ENCODE results near the gene CLCN2. TPM values are rescaled to one million over a fixed set of nuclear protein-coding genes. Genes with fewer than 3 reads are reported as not detected.

CLCN2 gene
- total and polyA plus RNA-seq, 2 of the 8 experiments (the other 6 are each of a cell fraction or from before 2014, with no cell fraction given) = 13.7 to 16.1 TPM

- Histone ChIP-seq H2BK120ac (replicated peaks; ENCODE audit: low read depth, low read length) (no peak overlapping the region), H4K91ac (replicated peaks; ENCODE audit: insufficient read length, low read length) (peak overlapping the region; percentile 46), H3K4ac (replicated peaks; ENCODE audit: insufficient read length, low read depth, low read length) (no peak overlapping the region), H2BK12ac (ENCODE audit: low read depth, low read length) (peak overlapping the region; percentile 53; the same call in 1 of the 2 replicates), H2AFZ (ENCODE audit: low read length) (no peak overlapping the region), H2BK15ac (ENCODE audit: low read length) (peak overlapping the region; percentile 25; the same call in 1 of the 2 replicates), H4K8ac (ENCODE audit: extremely low read depth, insufficient read depth, low read length) (peak overlapping the region; percentile 41; the same call in 1 of the 2 replicates), H3K79me1 (ENCODE audit: low read depth, low read length) (peaks cover 10% of the 10 kb centered on the region), H3K27me3 (replicated peaks in 1 of 4; ENCODE audit: control insufficient read depth in 3 of 4, extremely low read depth in 1 of 4, insufficient read depth in 3 of 4, low read length in 3 of 4) (no peaks in the 10 kb centered on the region), H3K56ac (replicated peaks; ENCODE audit: insufficient read length, low read depth, low read length) (no peak overlapping the region), H3K4me3 (ENCODE audit: extremely low read depth in 1 of 4, insufficient read depth in 2 of 4, low read depth in 3 of 4, low read length in 4 of 4) (peak overlapping the region; percentile 76 to 83 (median 80)), H4K20me1 (replicated peaks in 1 of 2; ENCODE audit: control insufficient read depth in 1 of 2, insufficient read depth in 2 of 2, low read length in 2 of 2) (peaks cover 22 to 40% of the 10 kb centered on the region in 2 experiments), H3K4me2 (ENCODE audit: insufficient read depth in 1 of 2, low read depth in 2 of 2, low read length in 2 of 2) (peak overlapping the region; percentile 91 to 98), H4K5ac (ENCODE audit: insufficient read length, low read depth, low read length) (no peak overlapping the region), H3K18ac (ENCODE audit: extremely low read depth, low read length) (peak overlapping the region; percentile 83; the same call in 1 of the 2 replicates), H3K36me3 (ENCODE audit: control insufficient read depth in 2 of 4, insufficient read depth in 4 of 4, low read length in 3 of 4) (peaks cover 22 to 32% (median 30%) of the 10 kb centered on the region in 4 experiments), H3K23me2 (ENCODE audit: low read depth, low read length) (peaks cover 14% of the 10 kb centered on the region), H3K23ac (ENCODE audit: insufficient read length) (no peak overlapping the region), H2BK20ac (ENCODE audit: low read length) (no peak overlapping the region), H3K4me1 (replicated peaks in 1 of 4; ENCODE audit: control insufficient read depth in 3 of 4, insufficient read depth in 4 of 4, low read length in 3 of 4) (peaks cover 5 to 27% (median 18%) of the 10 kb centered on the region in 4 experiments), H3K79me2 (ENCODE audit: control insufficient read depth in 1 of 2, insufficient read depth in 2 of 2, low read length in 2 of 2) (peaks cover 0 to 2% of the 10 kb centered on the region in 2 experiments; a peak in 1 of 4 replicates), H3K9me3 (ENCODE audit: insufficient read depth in 2 of 2, low read depth in 1 of 2, low read length in 1 of 2) (no peaks in the 10 kb centered on the region), H2BK5ac (ENCODE audit: low read depth, low read length) (peak overlapping the region; percentile 54), H3K14ac (ENCODE audit: insufficient read length) (no peak overlapping the region), H3K9ac (replicated peaks in 1 of 4; ENCODE audit: extremely low read depth in 1 of 4, low read depth in 3 of 4, low read length in 3 of 4) (peak overlapping the region; percentile 66 to 87 (median 80)), H3K27ac (ENCODE audit: low read depth, low read length) (peak overlapping the region; percentile 82), H2AK5ac (ENCODE audit: low read depth, low read length) (peak overlapping the region; percentile 78)
- peak in 1 of 2 experiments; percentile 54 for DNase-seq (ENCODE audit: low read depth in 1 of 2, low spot score in 2 of 2)
- ChIA-PET POLR2A (ENCODE audit: partially characterized antibody) (interaction anchor here (0.8 to 3.6 kb wide), 17 partner anchors 8 to 204 kb away, joined by 3 to 30 read pairs (median 4); partner anchors contain the start of genes CAMK2N2 and EIF4G1), CTCF (ENCODE audit: partially characterized antibody) (interaction anchor here (0.8 to 3.6 kb wide), 12 partner anchors 9 to 204 kb away, joined by 3 to 16 read pairs (median 4); no protein-coding TSS in a partner anchor)
- peak; percentile 77 for FAIRE-seq
- WGBS, 2 experiments (ENCODE audit: extremely low coverage in 1 of 2, insufficient coverage in 1 of 2, insufficient read length in 1 of 2, insufficient replicate concordance in 2 of 2, low coverage in 1 of 2, low lambda C conversion rate in 2 of 2, missing lambda C conversion rate in 1 of 2) = 51% methylated on average over 17 of the region's 17 CpGs; no CpG with 5 or more reads in 1 of the 2 experiments
- TF ChIP-seq GABPA (IDR thresholded peaks at IDR 0.05; ENCODE audit: borderline replicate concordance, insufficient read depth, low read length) (no peak), SIN3A (conservative IDR thresholded peaks at IDR 0.05 in 1 of 2, IDR thresholded peaks at IDR 0.05 in 1 of 2; ENCODE audit: low read depth in 1 of 2, low read length in 2 of 2) (0 out of 4 replicates have a peak, but pooled peaks of 1 of the 2 experiments have one; percentile 38), SIX5 (IDR thresholded peaks at IDR 0.05; ENCODE audit: low read depth, low read length) (peak; percentile 41; the same call in 1 of the 2 replicates), EP300 (IDR thresholded peaks at IDR 0.05; ENCODE audit: borderline replicate concordance in 1 of 2, low read depth in 2 of 2, low read length in 2 of 2) (no peak), TCF12 (IDR thresholded peaks at IDR 0.05; ENCODE audit: low read depth, low read length) (no peak), RNF2 (IDR thresholded peaks at IDR 0.05; ENCODE audit: borderline replicate concordance, low read depth, low read length, missing control alignments, poor library complexity, severe bottlenecking) (no peak), CREB1 (IDR thresholded peaks at IDR 0.05) (no peak), CBX8 (IDR thresholded peaks at IDR 0.05; ENCODE audit: borderline replicate concordance, low read depth, low read length) (no peak), RBBP5 (IDR thresholded peaks at IDR 0.05; ENCODE audit: borderline replicate concordance, low read depth, low read length) (no peak), GTF2F1 (IDR thresholded peaks at IDR 0.05; ENCODE audit: borderline replicate concordance, low read depth, low read length) (no peak)
Measured at GRCh38 chr3:184336547-184337398, 24.6 kb downstream of the CLCN2 start.
